Caco-2 (cell line): ENCODE data around the gene CHST9. TPM values are rescaled to one million over a fixed set of nuclear protein-coding genes. Genes with fewer than 3 reads are reported as not detected.

Source experiments
- BruUV-seq: library from RNA; stranded (reverse); fragments of 400-500 nt; replicated peaks from 2 replicates; lab custom pipeline; 2021; lab: Mats Ljungman, UMichigan
- CTCF ChIA-PET: fragments of 300-600 bp; sonication (Branson Sonifier 250); formaldehyde crosslinking; loops from one replicate; lab custom pipeline; 2022; ENCODE audit warnings: antibody characterized with exemption; lab: Charles Lee
- POLR2A ChIA-PET: fragments of 300-600 bp; sonication (Branson Sonifier 250); formaldehyde crosslinking; loops from one replicate; lab custom pipeline; 2022; ENCODE audit warnings: antibody characterized with exemption; lab: Charles Lee
- DNase-seq, 2 experiments: peaks; one replicate each; pipeline versions ENCODE4 v3.0.0 to v3.0.0-alpha.2; 2020 to 2022
- H3K27me3 ChIP-seq: replicated peaks from 2 replicates; pipeline ENCODE4 v1.6.0; 2011; ENCODE audit warnings: low read length; ENCODE audit not compliant: control insufficient read depth, insufficient read depth
- H3K36me3 ChIP-seq: 2 replicates; pipeline ENCODE4 v1.5.1; 2011; ENCODE audit warnings: low read length; ENCODE audit not compliant: control insufficient read depth, insufficient read depth
- H3K4me1 ChIP-seq: fragments of 250-450 bp; sonication (Bioruptor Pico); 2 replicates; pipeline ENCODE4 v1.5.1; 2020; ENCODE audit warnings: mild to moderate bottlenecking
- H3K4me3 ChIP-seq: 2 replicates; pipeline ENCODE4 v1.5.1; 2011; ENCODE audit warnings: low read depth, mild to moderate bottlenecking, control low read depth, low read length
- H3K9me3 ChIP-seq: fragments of 250-450 bp; sonication (Bioruptor Pico); 2 replicates; pipeline ENCODE4 v1.5.1; 2020; ENCODE audit warnings: mild to moderate bottlenecking, moderate library complexity
- H3K27ac Mint-ChIP-seq: one replicate; pipeline ENCODE4 v1.8.0; 2022; ENCODE audit warnings: mixed read lengths; ENCODE audit not compliant: unreplicated experiment
- H3K27me3 Mint-ChIP-seq: one replicate; pipeline ENCODE4 v1.8.0; 2022; ENCODE audit warnings: mixed read lengths; ENCODE audit not compliant: insufficient read depth, unreplicated experiment
- H3K36me3 Mint-ChIP-seq: one replicate; pipeline ENCODE4 v1.8.0; 2022; ENCODE audit warnings: mild to moderate bottlenecking, mixed read lengths; ENCODE audit not compliant: insufficient read depth, unreplicated experiment
- H3K4me1 Mint-ChIP-seq: one replicate; pipeline ENCODE4 v1.8.0; 2022; ENCODE audit warnings: low read depth, mixed read lengths; ENCODE audit not compliant: unreplicated experiment
- H3K4me3 Mint-ChIP-seq: one replicate; pipeline ENCODE4 v1.8.0; 2022; ENCODE audit warnings: mild to moderate bottlenecking, moderate library complexity, mixed read lengths; ENCODE audit not compliant: unreplicated experiment
- H3K9me3 Mint-ChIP-seq: one replicate; pipeline ENCODE4 v1.8.0; 2022; ENCODE audit warnings: mixed read lengths; ENCODE audit not compliant: unreplicated experiment
- CTCF ChIP-seq, 2 experiments: fragments of 200-600 bp in 1 of 2; IDR thresholded peaks; 1 replicate in 1 of 2; 2 replicates in 1 of 2; pipeline versions ENCODE4 v1.5.1 to v1.8.0; 2011 to 2022; ENCODE audit warnings: antibody characterized with exemption in 1 of 2, control low read depth in 1 of 2, inconsistent platforms in 1 of 2, low read depth in 1 of 2, low read length in 1 of 2, mild to moderate bottlenecking in 1 of 2, moderate library complexity in 1 of 2; ENCODE audit not compliant: insufficient read depth in 1 of 2, severe bottlenecking in 1 of 2, unreplicated experiment in 1 of 2
- intact Hi-C: fragments of 100-400 bp; cut with micrococcal nuclease; formaldehyde crosslinking; loops from one replicate; pipeline ENCODE4 v1.10.0; 2022; ENCODE audit not compliant: unreplicated experiment
- total RNA-seq: library from RNA; stranded (reverse); gene quantifications from 2 replicates; pipeline ENCODE4 v1.2.3, GENCODE V29; 2022

Gene CHST9
- total RNA-seq, 1 experiment from 2014 or later, result 26.5 TPM

GRCh38 chr18:27061488-27062095 lies 123.5 kb downstream of the CHST9 start:
- H3K9me3 ChIP-seq, result no peaks in the 10 kb centered on the region
- POLR2A ChIA-PET, result no interaction called here
- Mint-ChIP-seq H3K4me1 (peaks cover 7% of the 10 kb centered on the region), H3K36me3 (peaks cover 25% of the 10 kb centered on the region), H3K27ac (peak overlapping the region; percentile 53), H3K27me3 (no peaks in the 10 kb centered on the region), H3K4me3 (no peak overlapping the region), H3K9me3 (no peaks in the 10 kb centered on the region)
- no peaks in the 10 kb centered on the region for H3K27me3 ChIP-seq
- no peaks in the 10 kb centered on the region for H3K36me3 ChIP-seq
- no peak overlapping the region for H3K4me3 ChIP-seq
- CTCF ChIA-PET, result no interaction called here
- peak; percentile 86 to 91 for DNase-seq
- BruUV-seq, result no TSS peak
- intact Hi-C loops, result loop anchor here (1.0 to 5.0 kb wide), 3 partner anchors 39 to 137 kb away; no protein-coding TSS in a partner anchor
- no peak for TF ChIP-seq CTCF (IDR thresholded peaks at IDR 0.05; ENCODE audit: insufficient read depth in 1 of 2, low read depth in 1 of 2, low read length in 1 of 2, severe bottlenecking in 1 of 2, unreplicated experiment in 1 of 2)
- peaks cover 31% of the 10 kb centered on the region for H3K4me1 ChIP-seq

GRCh38 chr18:27057519-27058234 lies 127.4 kb downstream of the CHST9 start:
- H3K36me3 ChIP-seq, result no peaks in the 10 kb centered on the region

GRCh38 chr18:27054926-27055325 lies 130.2 kb downstream of the CHST9 start:
- intact Hi-C loops, result no loop called here

More at GRCh38 chr18:27057519-27058234, 127.4 kb downstream of the CHST9 start:
- Mint-ChIP-seq H3K36me3 (peaks cover 20% of the 10 kb centered on the region), H3K4me1 (no peaks in the 10 kb centered on the region), H3K27me3 (no peaks in the 10 kb centered on the region), H3K9me3 (peaks cover 11% of the 10 kb centered on the region), H3K27ac (no peak overlapping the region), H3K4me3 (no peak overlapping the region)
- CTCF ChIA-PET, result no interaction called here
- POLR2A ChIA-PET, result interaction anchor here (0.5 kb wide), 1 partner anchor 96 kb away, joined by 6 read pairs; no protein-coding TSS in a partner anchor
- BruUV-seq, result no TSS peak
- TF ChIP-seq CTCF (IDR thresholded peaks at IDR 0.05; ENCODE audit: insufficient read depth in 1 of 2, low read depth in 1 of 2, low read length in 1 of 2, severe bottlenecking in 1 of 2, unreplicated experiment in 1 of 2), result no peak
- Histone ChIP-seq H3K9me3 (no peaks in the 10 kb centered on the region), H3K27me3 (no peaks in the 10 kb centered on the region), H3K4me1 (peaks cover 23% of the 10 kb centered on the region), H3K4me3 (no peak overlapping the region)
- no peak for DNase-seq
- intact Hi-C loops, result no loop called here

More at GRCh38 chr18:27054926-27055325, 130.2 kb downstream of the CHST9 start:
- no peak for DNase-seq
- CTCF ChIA-PET, result no interaction called here
- Histone ChIP-seq H3K4me3 (no peak overlapping the region), H3K36me3 (no peaks in the 10 kb centered on the region), H3K27me3 (no peaks in the 10 kb centered on the region), H3K4me1 (peaks cover 8% of the 10 kb centered on the region), H3K9me3 (no peaks in the 10 kb centered on the region)
- no TSS peak for BruUV-seq
- H3K36me3 Mint-ChIP-seq, result peaks cover 8% of the 10 kb centered on the region
- POLR2A ChIA-PET, result no interaction called here
- H3K27ac Mint-ChIP-seq, result no peak overlapping the region
- TF ChIP-seq CTCF (IDR thresholded peaks at IDR 0.05; ENCODE audit: insufficient read depth in 1 of 2, low read depth in 1 of 2, low read length in 1 of 2, severe bottlenecking in 1 of 2, unreplicated experiment in 1 of 2), result no peak
- H3K9me3 Mint-ChIP-seq, result peaks cover 13% of the 10 kb centered on the region
- H3K27me3 Mint-ChIP-seq, result no peaks in the 10 kb centered on the region
- H3K4me3 Mint-ChIP-seq, result no peak overlapping the region
- H3K4me1 Mint-ChIP-seq, result no peaks in the 10 kb centered on the region
